Measurements from ENCODE around the gene RASSF10.

Gene RASSF10

DNA sequence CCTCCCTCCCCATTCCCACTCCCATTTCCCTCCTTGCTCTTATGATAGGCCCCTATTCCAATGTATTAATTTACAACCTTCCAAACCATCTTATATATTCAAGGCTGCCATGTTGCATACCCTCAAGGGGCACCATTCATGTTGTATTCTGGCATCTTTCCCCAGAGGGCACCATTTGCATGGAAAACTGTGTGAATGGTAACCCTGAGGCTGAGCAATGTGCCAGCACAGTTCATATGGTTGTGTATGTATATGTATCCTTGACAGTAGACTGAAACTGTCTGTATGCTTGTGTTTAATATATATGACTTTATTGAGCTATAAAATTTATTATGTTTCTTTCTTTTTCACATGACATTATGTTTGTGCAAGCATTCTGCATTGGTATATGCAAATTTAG, 7.3 kb downstream of the RASSF10 start:
- no peak overlapping the region for H3K4me3 ChIP-seq (ENCODE audit: low read depth, low read length)
- TF ChIP-seq CTCF (IDR thresholded peaks at IDR 0.05; ENCODE audit: low read depth, low read length): no peak

GRCh38 chr11:13019313-13019712, 10.2 kb downstream of the RASSF10 start:
- TF ChIP-seq CTCF (IDR thresholded peaks at IDR 0.05; ENCODE audit: low read depth, low read length): no peak
- H3K4me3 ChIP-seq (ENCODE audit: low read depth, low read length): no peak overlapping the region

GRCh38 chr11:13023423-13023822, 14.3 kb downstream of the RASSF10 start:
- no peak overlapping the region for H3K4me3 ChIP-seq (ENCODE audit: low read depth, low read length)
- no peak for TF ChIP-seq CTCF (IDR thresholded peaks at IDR 0.05; ENCODE audit: low read depth, low read length)

- TF ChIP-seq CTCF (IDR thresholded peaks at IDR 0.05; ENCODE audit: low read depth, low read length): no peak
- no peak overlapping the region for H3K4me3 ChIP-seq (ENCODE audit: low read depth, low read length)
Observed at GRCh38 chr11:13026722-13027121, 17.6 kb downstream of the RASSF10 start.

- no peak for TF ChIP-seq CTCF (IDR thresholded peaks at IDR 0.05; ENCODE audit: low read depth, low read length)
- no peak overlapping the region for H3K4me3 ChIP-seq (ENCODE audit: low read depth, low read length)
Observed at GRCh38 chr11:13028322-13028721, 19.2 kb downstream of the RASSF10 start.

- no peak for TF ChIP-seq CTCF (IDR thresholded peaks at IDR 0.05; ENCODE audit: low read depth, low read length)
- no peak overlapping the region for H3K4me3 ChIP-seq (ENCODE audit: low read depth, low read length)
Observed at GRCh38 chr11:13029872-13030271, 20.8 kb downstream of the RASSF10 start.

- no peak for TF ChIP-seq CTCF (IDR thresholded peaks at IDR 0.05; ENCODE audit: low read depth, low read length)
- H3K4me3 ChIP-seq (ENCODE audit: low read depth, low read length): no peak overlapping the region
Observed at GRCh38 chr11:13030857-13031256, 21.7 kb downstream of the RASSF10 start.
